SJSA1 (cell line): ENCODE data around the gene SHC3. TPM values are rescaled to one million over a fixed set of nuclear protein-coding genes. Genes with fewer than 3 reads are reported as not detected.
"Not testable (repeated sequence)": the region's sequence is repeated elsewhere in the genome, so short reads cannot be mapped to it uniquely, and the experiment has no call there.

Experiments
- DNase-seq, 2 experiments: peaks; one replicate each; pipeline ENCODE4 v3.0.0-alpha.2; 2015 to 2020; ENCODE audit warnings: low spot score in 2 of 2, low read depth in 1 of 2
- H3K27ac ChIP-seq: fragments of 250-450 bp; sonication (Bioruptor Pico); 2 replicates; pipeline ENCODE4 v1.5.1; 2020; ENCODE audit warnings: mild to moderate bottlenecking, moderate library complexity
- H3K27me3 ChIP-seq: fragments of 250-450 bp; sonication (Bioruptor Pico); replicated peaks from 2 replicates; pipeline ENCODE4 v1.5.1; 2020; ENCODE audit warnings: mild to moderate bottlenecking, moderate library complexity
- H3K36me3 ChIP-seq: fragments of 250-450 bp; sonication (Bioruptor Pico); 2 replicates; pipeline ENCODE4 v1.5.1; 2020; ENCODE audit warnings: mild to moderate bottlenecking
- H3K4me1 ChIP-seq: fragments of 250-450 bp; sonication (Bioruptor Pico); replicated peaks from 2 replicates; pipeline ENCODE4 v1.6.1; 2021; ENCODE audit warnings: mild to moderate bottlenecking
- H3K4me3 ChIP-seq: fragments of 250-450 bp; sonication (Bioruptor Pico); 2 replicates; pipeline ENCODE4 v1.5.1; 2020; ENCODE audit warnings: mild to moderate bottlenecking
- H3K9me3 ChIP-seq: fragments of 250-450 bp; sonication (Bioruptor Pico); replicated peaks from 2 replicates; pipeline ENCODE4 v1.5.1; 2020; ENCODE audit warnings: mild to moderate bottlenecking
- total RNA-seq: library from RNA; depleted of rRNA; stranded (reverse); fragments of >200 nt; shearing (Covaris generic); gene quantifications from 2 replicates; pipeline ENCODE4 v1.2.3, GENCODE V29; 2014; rRNA removed

The SHC3 gene
- 0.16 and 0.34 TPM in 2 replicates for total RNA-seq

- Histone ChIP-seq H3K9me3 (no peaks in the 10 kb centered on the region), H3K4me3 (peak within 1 kb of the TSS; percentile 42), H3K27me3 (peaks cover 21% of the 10 kb centered on the region), H3K4me1 (peaks cover 32% of the 10 kb centered on the region), H3K36me3 (no peaks in the 10 kb centered on the region), H3K27ac (peak within 1 kb of the TSS; percentile 80; the same call in 1 of the 2 replicates)
- DNase-seq: peak in 1 of 2 experiments; percentile 29
Measured at GRCh38 chr9:89177944-89178829, at the start of gene SHC3. Gene SHC3, minus strand, starts transcription at chr9:89178818. Its CDS starts 358 bp downstream, at chr9:89178460.

- no peak overlapping the region for H3K4me3 ChIP-seq
- H3K36me3 ChIP-seq: no peaks in the 10 kb centered on the region
- no peaks in the 10 kb centered on the region for H3K27me3 ChIP-seq
- no peak for DNase-seq
- H3K27ac ChIP-seq: no peak overlapping the region
- H3K4me1 ChIP-seq: no peaks in the 10 kb centered on the region
- no peaks in the 10 kb centered on the region for H3K9me3 ChIP-seq
Measured at GRCh38 chr9:89225991-89226471, 47.4 kb upstream of the SHC3 start.

GRCh38 chr9:89225587-89225986 is 47.0 kb upstream of the SHC3 start:
- DNase-seq: no peak
- no peaks in the 10 kb centered on the region for H3K27me3 ChIP-seq
- no peaks in the 10 kb centered on the region for H3K9me3 ChIP-seq
- H3K27ac ChIP-seq: no peak overlapping the region
- no peaks in the 10 kb centered on the region for H3K4me1 ChIP-seq
- no peak overlapping the region for H3K4me3 ChIP-seq
- no peaks in the 10 kb centered on the region for H3K36me3 ChIP-seq

GRCh38 chr9:89225036-89225435 is 46.4 kb upstream of the SHC3 start:
- no peaks in the 10 kb centered on the region for H3K27me3 ChIP-seq
- no peaks in the 10 kb centered on the region for H3K9me3 ChIP-seq
- no peak for DNase-seq
- H3K36me3 ChIP-seq: no peaks in the 10 kb centered on the region
- H3K4me1 ChIP-seq: no peaks in the 10 kb centered on the region
- no peak overlapping the region for H3K27ac ChIP-seq
- no peak overlapping the region for H3K4me3 ChIP-seq

GRCh38 chr9:89224633-89225032 is 46.0 kb upstream of the SHC3 start:
- H3K9me3 ChIP-seq: no peaks in the 10 kb centered on the region
- DNase-seq: no peak

GRCh38 chr9:89223396-89223977 is 44.9 kb upstream of the SHC3 start:
- H3K27me3 ChIP-seq: no peaks in the 10 kb centered on the region

More at GRCh38 chr9:89224633-89225032, 46.0 kb upstream of the SHC3 start:
- Histone ChIP-seq H3K4me3 (no peak overlapping the region), H3K27ac (no peak overlapping the region), H3K4me1 (no peaks in the 10 kb centered on the region), H3K36me3 (no peaks in the 10 kb centered on the region), H3K27me3 (no peaks in the 10 kb centered on the region)

GRCh38 chr9:89219637-89220036 is 41.0 kb upstream of the SHC3 start:
- no peak overlapping the region for H3K4me3 ChIP-seq
- H3K9me3 ChIP-seq: no peaks in the 10 kb centered on the region
- peaks cover 25% of the 10 kb centered on the region for H3K4me1 ChIP-seq
- no peaks in the 10 kb centered on the region for H3K36me3 ChIP-seq
- H3K27ac ChIP-seq: no peak overlapping the region
- DNase-seq: no peak
- no peaks in the 10 kb centered on the region for H3K27me3 ChIP-seq

More at GRCh38 chr9:89223396-89223977, 44.9 kb upstream of the SHC3 start:
- no peaks in the 10 kb centered on the region for H3K36me3 ChIP-seq
- no peak for DNase-seq
- H3K4me3 ChIP-seq: no peak overlapping the region
- no peak overlapping the region for H3K27ac ChIP-seq
- H3K9me3 ChIP-seq: no peaks in the 10 kb centered on the region
- peaks cover 6% of the 10 kb centered on the region for H3K4me1 ChIP-seq

- Histone ChIP-seq H3K27me3 (no peaks in the 10 kb centered on the region), H3K36me3 (no peaks in the 10 kb centered on the region), H3K4me3 (no peak overlapping the region), H3K9me3 (no peaks in the 10 kb centered on the region), H3K27ac (peak overlapping the region; percentile 26; the same call in 1 of the 2 replicates), H3K4me1 (peaks cover 29% of the 10 kb centered on the region)
- DNase-seq: peak in 1 of 2 experiments; percentile 20
Measured at GRCh38 chr9:89218040-89218928, 39.7 kb upstream of the SHC3 start.

- Histone ChIP-seq H3K4me3 (no peak overlapping the region), H3K9me3 (no peaks in the 10 kb centered on the region), H3K27ac (peak overlapping the region; percentile 58), H3K4me1 (peaks cover 29% of the 10 kb centered on the region), H3K36me3 (no peaks in the 10 kb centered on the region), H3K27me3 (no peaks in the 10 kb centered on the region)
- DNase-seq: peak; percentile 61 to 82
Measured at GRCh38 chr9:89215342-89215741, 36.7 kb upstream of the SHC3 start.

- H3K4me3 ChIP-seq: no peak overlapping the region
- no peaks in the 10 kb centered on the region for H3K9me3 ChIP-seq
- DNase-seq: no peak
- H3K4me1 ChIP-seq: peaks cover 23% of the 10 kb centered on the region
- H3K27me3 ChIP-seq: no peaks in the 10 kb centered on the region
- no peak overlapping the region for H3K27ac ChIP-seq
- H3K36me3 ChIP-seq: no peaks in the 10 kb centered on the region
Measured at GRCh38 chr9:89213396-89213880, 34.8 kb upstream of the SHC3 start.

- Histone ChIP-seq H3K27ac (no peak overlapping the region), H3K36me3 (no peaks in the 10 kb centered on the region), H3K4me3 (no peak overlapping the region), H3K27me3 (no peaks in the 10 kb centered on the region), H3K9me3 (no peaks in the 10 kb centered on the region), H3K4me1 (peaks cover 19% of the 10 kb centered on the region)
- DNase-seq: no peak
Measured at GRCh38 chr9:89212171-89212570, 33.6 kb upstream of the SHC3 start.

- not testable (repeated sequence) for H3K27me3 ChIP-seq, DNase-seq, H3K4me3 ChIP-seq, H3K9me3 ChIP-seq, H3K4me1 ChIP-seq, H3K36me3 ChIP-seq, H3K27ac ChIP-seq
Measured at GRCh38 chr9:89209311-89209710, 30.7 kb upstream of the SHC3 start.

- no peak overlapping the region for H3K27ac ChIP-seq
- no peak overlapping the region for H3K4me3 ChIP-seq
- no peaks in the 10 kb centered on the region for H3K36me3 ChIP-seq
- H3K27me3 ChIP-seq: no peaks in the 10 kb centered on the region
- no peak for DNase-seq
- no peaks in the 10 kb centered on the region for H3K4me1 ChIP-seq
- no peaks in the 10 kb centered on the region for H3K9me3 ChIP-seq
Measured at GRCh38 chr9:89207026-89207425, 28.4 kb upstream of the SHC3 start.
